T-cell (primary cell): ENCODE measurements around the gene CDX2. TPM values are rescaled to one million over a fixed set of nuclear protein-coding genes. Genes with fewer than 3 reads are reported as not detected.
A peak's percentile ranks its signal among the peaks of the same experiment; 100 is the strongest.

Experiments
- ATAC-seq, 4 experiments: fragments of 200-7000 bp in 3 of 4; fragments of 150-1000 bp in 1 of 4; cut with Tn5 transposase; replicated peaks in 1 of 4; 1 replicate in 3 of 4; 2 replicates in 1 of 4; pipeline ENCODE4 v1.10.0; 2021; ENCODE audit warnings: moderate library complexity in 3 of 4, mild to moderate bottlenecking in 2 of 4, moderate number of reproducible peaks in 1 of 4
- CTCF ChIA-PET, 2 donors: fragments of 300-600 bp; sonication (Branson Sonifier 250); formaldehyde crosslinking; loops; one replicate each; lab custom pipeline; 2022; ENCODE audit warnings: antibody characterized with exemption in 2 of 2; lab: Charles Lee
- POLR2A ChIA-PET, 2 donors: fragments of 300-600 bp; sonication (Branson Sonifier 250); formaldehyde crosslinking; loops; one replicate each; lab custom pipeline; 2022; ENCODE audit warnings: antibody characterized with exemption in 2 of 2; lab: Charles Lee
- DNase-seq, 35 experiments: peaks; one replicate each; pipeline versions ENCODE4 v3.0.0 to v3.0.0-alpha.2; 2013 to 2023
- H3K27ac ChIP-seq: one replicate; pipeline ENCODE4 v1.5.1; 2013; ENCODE audit warnings: low read length
- H3K27me3 ChIP-seq, 2 experiments: replicated peaks in 1 of 2; 1 replicate in 1 of 2; 2 replicates in 1 of 2; pipeline versions ENCODE4 v1.6.1 to v1.7.0; 2013; ENCODE audit warnings: low read length in 1 of 2, mixed read lengths in 1 of 2; ENCODE audit not compliant: control insufficient read depth in 2 of 2, insufficient read depth in 2 of 2; ENCODE audit errors: extremely low read depth in 1 of 2
- H3K36me3 ChIP-seq, 2 donors: 1 replicate in 1 of 2; 2 replicates in 1 of 2; pipeline versions ENCODE4 v1.6.1 to v1.7.0; 2013; ENCODE audit warnings: low read length in 1 of 2; ENCODE audit not compliant: control insufficient read depth in 2 of 2, insufficient read depth in 1 of 2; ENCODE audit errors: extremely low read depth in 1 of 2
- H3K4me1 ChIP-seq, 2 experiments: 1 replicate in 1 of 2; 2 replicates in 1 of 2; pipeline versions ENCODE4 v1.6.1 to v1.7.0; 2013; ENCODE audit warnings: low read length in 2 of 2, mixed read lengths in 1 of 2; ENCODE audit not compliant: insufficient read depth in 2 of 2, control insufficient read depth in 1 of 2; ENCODE audit errors: extremely low read depth in 1 of 2
- H3K4me3 ChIP-seq, 2 donors: 1 replicate in 1 of 2; 2 replicates in 1 of 2; pipeline versions ENCODE4 v1.5.1 to v1.7.0; 2013; ENCODE audit warnings: mild to moderate bottlenecking in 2 of 2, low read length in 1 of 2, moderate library complexity in 1 of 2; ENCODE audit not compliant: control insufficient read depth in 1 of 2; ENCODE audit errors: extremely low read depth in 1 of 2
- H3K9me3 ChIP-seq: 2 replicates; pipeline ENCODE4 v1.7.0; 2013
- H3K27ac Mint-ChIP-seq, 2 donors: one replicate each; pipeline ENCODE4 v1.8.0; 2020 to 2021; ENCODE audit warnings: mild to moderate bottlenecking in 2 of 2, mixed read lengths in 2 of 2
- H3K27me3 Mint-ChIP-seq, 2 donors: one replicate each; pipeline ENCODE4 v1.8.0; 2021 to 2022; ENCODE audit warnings: mixed read lengths in 2 of 2
- H3K36me3 Mint-ChIP-seq: one replicate; pipeline ENCODE4 v1.8.0; 2021; ENCODE audit warnings: mixed read lengths
- H3K4me1 Mint-ChIP-seq, 3 donors: one replicate each; pipeline ENCODE4 v1.8.0; 2020 to 2022; ENCODE audit warnings: mixed read lengths in 3 of 3, mild to moderate bottlenecking in 1 of 3
- H3K4me3 Mint-ChIP-seq, 3 donors: one replicate each; pipeline ENCODE4 v1.8.0; 2020 to 2022; ENCODE audit warnings: mild to moderate bottlenecking in 3 of 3, mixed read lengths in 3 of 3, moderate library complexity in 3 of 3
- H3K9me3 Mint-ChIP-seq, 3 donors: one replicate each; pipeline ENCODE4 v1.8.0; 2020 to 2022; ENCODE audit warnings: mixed read lengths in 3 of 3
- WGBS: methylation state at CpG from one replicate; pipeline ENCODE4 v1.1.5; 2013; ENCODE audit warnings: missing lambda C conversion rate; ENCODE audit not compliant: insufficient coverage; 5-methylcytosine and 5-hydroxymethylcytosine counted together
- total RNA-seq, 35 experiments: library from RNA in 6 of 35; stranded (reverse) in 6 of 35; fragments of 120-200 nt in 1 of 35; gene quantifications; one replicate each; pipeline versions ENCODE4 v1.2.1 to v1.2.4 and lab custom pipeline; 2013 to 2026

CDX2 gene
- total RNA-seq, 5 donors from 2014 or later (not counting 1 experiment from before 2014, with no cell fraction given) = 0.09 to 0.35 TPM; not detected in 3

GRCh38 chr13:27927444-27928352, 41.4 kb downstream of the CDX2 start:
- ATAC-seq = no peak
- no peak for DNase-seq
- ChIA-PET CTCF (no interaction called here), POLR2A (no interaction called here)
- no peaks in the 10 kb centered on the region for H3K36me3 ChIP-seq
- no peaks in the 10 kb centered on the region for H3K9me3 ChIP-seq
- no peak overlapping the region for H3K4me3 ChIP-seq
- Mint-ChIP-seq H3K4me1 (peaks cover 31 to 37% (median 34%) of the 10 kb centered on the region in 3 donors), H3K27me3 (peaks cover 89 to 92% of the 10 kb centered on the region in 2 donors), H3K27ac (no peak overlapping the region), H3K36me3 (no peaks in the 10 kb centered on the region), H3K4me3 (peak overlapping the region in 1 of 3 donors; percentile 54), H3K9me3 (no peaks in the 10 kb centered on the region)
- H3K27me3 ChIP-seq = peaks cover 30 to 73% of the 10 kb centered on the region in 2 experiments
- H3K27ac ChIP-seq = no peak overlapping the region
- 10% methylated on average over 42 of the region's 53 CpGs for WGBS
- H3K4me1 ChIP-seq = peaks cover 0 to 11% of the 10 kb centered on the region in 2 experiments

DNA sequence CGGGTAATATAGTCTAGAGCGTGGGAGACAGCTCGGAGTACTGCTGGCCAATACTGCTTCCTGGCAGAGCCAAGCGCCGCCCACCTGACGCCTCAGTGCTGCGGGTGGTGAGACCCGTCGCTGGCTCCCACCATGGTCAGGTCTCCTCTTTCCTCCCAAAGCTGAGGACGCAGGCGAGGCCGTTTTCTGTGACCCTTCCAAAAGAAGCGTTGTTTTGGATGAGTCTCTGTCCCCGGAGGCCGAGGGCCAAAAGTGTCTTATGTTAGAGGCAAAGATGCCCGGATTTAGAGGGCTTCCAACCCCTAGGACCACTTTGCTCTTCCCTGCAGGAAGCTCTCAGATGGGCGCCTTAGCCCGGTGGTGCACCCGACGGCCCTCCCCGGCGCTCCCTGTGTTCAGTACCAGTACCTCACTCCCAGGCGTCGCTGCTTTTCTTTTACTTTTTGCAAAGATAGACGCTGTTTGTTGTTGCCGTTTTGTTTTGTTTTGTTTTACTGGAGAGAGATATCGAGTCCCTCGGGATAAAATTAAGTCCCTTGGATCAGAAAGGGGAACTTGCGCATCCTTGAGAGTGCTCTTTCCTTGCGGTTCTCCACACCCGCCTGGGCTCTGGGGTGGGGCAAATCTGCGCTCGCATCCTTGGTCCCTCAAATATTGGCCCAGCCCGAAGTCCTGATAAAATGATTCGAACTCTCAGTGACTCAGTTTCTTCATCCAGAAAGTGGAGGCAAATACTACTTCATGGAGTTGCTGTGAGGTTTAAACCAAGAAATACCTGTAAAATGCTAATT, 42.3 kb downstream of the CDX2 start:
- ATAC-seq (no peak), DNase-seq (no peak)
- Histone ChIP-seq H3K4me1 (peaks cover 0 to 12% of the 10 kb centered on the region in 2 experiments), H3K27me3 (peaks cover 30 to 80% of the 10 kb centered on the region in 2 experiments), H3K36me3 (no peaks in the 10 kb centered on the region), H3K27ac (no peak overlapping the region), H3K9me3 (no peaks in the 10 kb centered on the region), H3K4me3 (peak overlapping the region in 1 of 2 donors; percentile 19)
- no peak overlapping the region for H3K27ac Mint-ChIP-seq
- 6% methylated on average over 25 of the region's 35 CpGs for WGBS
- H3K36me3 Mint-ChIP-seq = no peaks in the 10 kb centered on the region
- peaks cover 31 to 37% (median 36%) of the 10 kb centered on the region in 3 donors for H3K4me1 Mint-ChIP-seq
- ChIA-PET POLR2A (no interaction called here), CTCF (no interaction called here)
- no peaks in the 10 kb centered on the region for H3K9me3 Mint-ChIP-seq
- peak overlapping the region in 1 of 3 donors; percentile 54 for H3K4me3 Mint-ChIP-seq
- peaks cover 85 to 92% of the 10 kb centered on the region in 2 donors for H3K27me3 Mint-ChIP-seq

GRCh38 chr13:27925220-27925991, 43.7 kb downstream of the CDX2 start:
- Mint-ChIP-seq H3K27me3 (peaks cover 77 to 88% of the 10 kb centered on the region in 2 donors), H3K9me3 (no peaks in the 10 kb centered on the region), H3K36me3 (no peaks in the 10 kb centered on the region), H3K27ac (no peak overlapping the region), H3K4me3 (peak overlapping the region in 1 of 3 donors; percentile 54), H3K4me1 (peaks cover 38 to 44% (median 43%) of the 10 kb centered on the region in 3 donors)
- 10% methylated on average over 4 of the region's 9 CpGs for WGBS
- H3K4me1 ChIP-seq = peaks cover 0 to 27% of the 10 kb centered on the region in 2 experiments
- H3K4me3 ChIP-seq = no peak overlapping the region
- CTCF ChIA-PET = no interaction called here
- peaks cover 28 to 87% of the 10 kb centered on the region in 2 experiments for H3K27me3 ChIP-seq
- no peak for ATAC-seq
- POLR2A ChIA-PET = no interaction called here
- no peak for DNase-seq
- no peaks in the 10 kb centered on the region for H3K36me3 ChIP-seq
- H3K27ac ChIP-seq = no peak overlapping the region
- no peaks in the 10 kb centered on the region for H3K9me3 ChIP-seq

DNA sequence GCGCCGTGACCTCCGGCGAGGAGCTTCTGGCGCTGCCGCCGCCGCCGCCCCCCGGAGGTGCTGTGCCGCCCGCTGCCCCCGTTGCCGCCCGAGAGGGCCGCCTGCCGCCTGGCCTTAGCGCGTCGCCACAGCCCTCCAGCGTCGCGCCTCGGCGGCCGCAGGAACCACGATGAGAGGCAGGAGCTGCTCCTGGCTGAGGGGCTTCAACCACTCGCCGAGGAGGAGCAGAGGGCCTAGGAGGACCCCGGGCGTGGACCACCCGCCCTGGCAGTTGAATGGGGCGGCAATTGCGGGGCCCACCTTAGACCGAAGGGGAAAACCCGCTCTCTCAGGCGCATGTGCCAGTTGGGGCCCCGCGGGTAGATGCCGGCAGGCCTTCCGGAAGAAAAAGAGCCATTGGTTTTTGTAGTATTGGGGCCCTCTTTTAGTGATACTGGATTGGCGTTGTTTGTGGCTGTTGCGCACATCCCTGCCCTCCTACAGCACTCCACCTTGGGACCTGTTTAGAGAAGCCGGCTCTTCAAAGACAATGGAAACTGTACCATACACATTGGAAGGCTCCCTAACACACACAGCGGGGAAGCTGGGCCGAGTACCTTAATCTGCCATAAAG, 44.5 kb downstream of the CDX2 start:
- 6% methylated on average over 40 of the region's 46 CpGs for WGBS
- Mint-ChIP-seq H3K4me3 (peak overlapping the region in 1 of 3 donors; percentile 35), H3K27ac (no peak overlapping the region), H3K27me3 (peaks cover 70 to 82% of the 10 kb centered on the region in 2 donors), H3K36me3 (no peaks in the 10 kb centered on the region), H3K9me3 (no peaks in the 10 kb centered on the region), H3K4me1 (peaks cover 39 to 45% (median 44%) of the 10 kb centered on the region in 3 donors)
- DNase-seq = no peak
- Histone ChIP-seq H3K36me3 (no peaks in the 10 kb centered on the region), H3K4me1 (peaks cover 0 to 33% of the 10 kb centered on the region in 2 experiments), H3K9me3 (no peaks in the 10 kb centered on the region), H3K4me3 (no peak overlapping the region), H3K27me3 (peaks cover 24 to 87% of the 10 kb centered on the region in 2 experiments), H3K27ac (no peak overlapping the region)
- ATAC-seq = no peak
- CTCF ChIA-PET = no interaction called here
- POLR2A ChIA-PET = no interaction called here

DNA sequence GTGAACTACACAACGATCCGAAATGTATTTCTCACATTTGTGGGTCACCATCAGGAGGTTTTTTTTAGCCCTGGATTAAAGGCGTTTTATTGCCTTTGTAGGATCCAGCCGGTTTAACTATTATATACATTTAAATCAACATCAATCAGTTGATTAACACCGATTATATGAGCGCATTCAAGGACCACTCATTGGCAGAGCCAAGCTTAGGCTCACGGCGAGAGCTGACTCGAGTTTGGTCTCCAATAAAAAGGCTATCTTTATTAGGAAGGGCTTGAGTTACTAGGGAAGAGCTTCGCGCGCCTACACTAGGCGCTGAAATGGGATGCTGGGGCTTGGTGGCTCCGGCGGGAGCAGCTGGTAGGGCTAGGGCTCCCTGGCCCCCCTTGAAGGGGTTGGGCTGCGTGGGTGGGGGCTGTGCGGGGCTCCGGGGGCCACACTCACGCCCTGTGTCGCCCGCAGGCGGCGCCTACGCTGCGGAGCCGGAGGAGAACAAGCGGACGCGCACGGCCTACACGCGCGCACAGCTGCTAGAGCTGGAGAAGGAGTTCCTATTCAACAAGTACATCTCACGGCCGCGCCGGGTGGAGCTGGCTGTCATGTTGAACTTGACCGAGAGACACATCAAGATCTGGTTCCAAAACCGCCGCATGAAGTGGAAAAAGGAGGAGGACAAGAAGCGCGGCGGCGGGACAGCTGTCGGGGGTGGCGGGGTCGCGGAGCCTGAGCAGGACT, 45.2 kb downstream of the CDX2 start:
- Mint-ChIP-seq H3K36me3 (no peaks in the 10 kb centered on the region), H3K9me3 (no peaks in the 10 kb centered on the region), H3K27me3 (peaks cover 68 to 82% of the 10 kb centered on the region in 2 donors), H3K4me1 (peaks cover 43 to 49% (median 45%) of the 10 kb centered on the region in 3 donors), H3K27ac (no peak overlapping the region), H3K4me3 (peak overlapping the region in 1 of 3 donors; percentile 35)
- Histone ChIP-seq H3K4me1 (peaks cover 0 to 34% of the 10 kb centered on the region in 2 experiments), H3K27ac (no peak overlapping the region), H3K4me3 (no peak overlapping the region), H3K27me3 (peaks cover 19 to 88% of the 10 kb centered on the region in 2 experiments), H3K36me3 (no peaks in the 10 kb centered on the region), H3K9me3 (no peaks in the 10 kb centered on the region)
- ChIA-PET POLR2A (no interaction called here), CTCF (interaction anchor here in 1 of 2 donors (0.6 kb wide), 1 partner anchor 38 kb away, joined by 5 read pairs; no protein-coding TSS in a partner anchor)
- 4% methylated on average over 37 of the region's 48 CpGs for WGBS
- ATAC-seq (no peak), DNase-seq (no peak)
